GM19395 (cell line): ENCODE data around the gene CUL4A.
"Not testable (repeated sequence)": the region's sequence is repeated elsewhere in the genome, so short reads cannot be mapped to it uniquely, and the experiment has no call there.

ENCODE experiments used
- ATAC-seq: cut with Tn5 transposase; IDR thresholded peaks from one replicate; pipeline ENCODE4 v1.9.1; 2021; ENCODE audit warnings: mild to moderate bottlenecking, moderate library complexity; ENCODE audit not compliant: unreplicated experiment

The CUL4A gene

DNA sequence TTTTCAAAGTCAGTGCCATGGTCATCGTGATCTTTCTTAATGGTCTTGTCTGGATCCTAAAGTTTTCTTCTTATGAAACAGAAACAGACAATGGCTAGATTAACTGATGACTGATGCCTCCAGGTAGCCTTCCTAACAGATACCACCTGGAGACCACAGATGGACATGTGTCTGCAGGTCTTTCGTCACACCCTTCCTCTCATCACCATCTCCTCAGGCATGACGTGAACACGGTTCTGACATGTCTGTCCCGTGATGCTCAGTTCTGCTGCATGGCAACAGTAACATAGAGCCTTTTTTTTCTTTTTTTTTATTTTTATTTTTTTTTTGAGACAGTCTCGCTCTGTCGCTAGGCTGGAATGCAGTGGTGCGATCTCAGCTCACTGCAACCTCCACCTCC lies 74.5 kb downstream of the CUL4A start:
- ATAC-seq, result no peak

DNA sequence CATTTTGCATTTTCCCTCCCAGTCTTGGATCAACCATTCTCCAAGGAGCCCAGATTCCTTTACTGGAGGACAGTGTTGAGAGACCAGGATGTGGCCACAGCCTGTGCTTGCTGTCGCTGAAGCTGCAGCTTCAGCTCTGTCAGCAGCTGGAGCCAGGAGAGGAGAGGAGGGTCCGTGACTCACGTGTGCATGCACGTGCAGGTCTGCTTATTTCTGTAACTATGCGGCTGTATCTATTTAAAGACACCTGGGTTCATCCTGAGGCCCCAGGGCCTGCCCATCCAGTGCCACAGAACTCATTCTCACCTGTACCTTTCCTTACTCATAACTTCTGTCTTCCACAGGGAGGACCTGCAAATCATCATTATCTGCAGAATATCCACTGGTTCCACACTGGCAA lies 79.5 kb downstream of the CUL4A start:
- ATAC-seq, result no peak

DNA sequence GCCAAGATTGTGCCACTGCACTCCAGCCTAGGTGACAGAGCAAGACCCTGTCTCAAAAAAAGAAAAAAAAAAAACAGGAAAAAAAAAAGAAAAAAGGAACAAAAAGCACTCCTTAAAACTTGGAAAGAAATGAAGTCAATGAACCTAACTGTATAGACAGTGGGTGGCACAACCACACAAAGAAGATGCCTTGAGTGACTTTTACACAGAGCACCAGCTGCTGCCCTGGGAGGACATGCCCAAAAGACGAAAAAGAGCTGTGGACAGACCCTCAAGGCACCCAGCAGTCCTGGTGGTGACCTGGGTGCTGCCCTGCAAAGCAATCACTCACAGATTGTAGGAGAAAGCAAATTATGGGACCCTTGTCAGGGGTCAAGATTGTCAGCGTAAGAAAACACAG lies 81.7 kb downstream of the CUL4A start:
- no peak for ATAC-seq

DNA sequence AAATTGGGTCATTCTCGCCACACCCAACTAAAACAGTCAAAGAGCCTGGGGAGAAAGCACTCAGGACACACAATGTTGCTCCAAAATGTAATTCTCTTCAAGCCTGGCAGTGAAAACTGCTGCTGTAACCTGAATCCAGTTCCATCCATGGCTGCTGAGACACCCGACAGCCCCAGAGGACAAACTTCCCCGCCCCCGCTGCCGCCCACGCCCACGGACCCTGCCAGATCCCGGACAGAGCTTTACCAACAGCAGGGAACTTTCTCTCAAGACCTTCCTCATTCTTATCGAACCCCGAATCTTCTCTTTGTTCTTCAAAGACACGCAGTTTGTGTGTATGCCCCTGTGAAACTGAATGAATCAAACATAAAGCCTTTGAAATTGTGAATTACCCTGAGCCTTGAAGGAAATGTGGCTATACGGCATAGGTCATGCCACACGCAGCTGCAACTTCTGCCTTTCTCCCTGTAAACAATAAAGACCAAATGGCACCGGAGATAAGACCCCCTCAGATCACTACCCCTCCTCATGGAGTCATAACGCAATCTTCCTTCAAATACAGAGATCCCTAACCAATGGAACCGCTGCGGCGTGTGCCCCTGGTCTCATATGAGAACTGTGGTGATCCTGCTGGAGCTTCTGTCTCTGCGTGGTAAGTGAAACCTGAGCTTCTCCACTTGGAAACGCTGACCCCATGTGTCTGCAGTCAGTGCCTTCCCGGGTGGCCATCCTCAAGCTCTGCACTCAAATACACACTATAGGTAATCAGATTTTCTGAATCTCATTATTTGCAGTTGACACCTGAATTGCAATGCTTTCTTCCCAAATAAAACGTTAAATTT lies 82.8 kb downstream of the CUL4A start:
- no peak for ATAC-seq

DNA sequence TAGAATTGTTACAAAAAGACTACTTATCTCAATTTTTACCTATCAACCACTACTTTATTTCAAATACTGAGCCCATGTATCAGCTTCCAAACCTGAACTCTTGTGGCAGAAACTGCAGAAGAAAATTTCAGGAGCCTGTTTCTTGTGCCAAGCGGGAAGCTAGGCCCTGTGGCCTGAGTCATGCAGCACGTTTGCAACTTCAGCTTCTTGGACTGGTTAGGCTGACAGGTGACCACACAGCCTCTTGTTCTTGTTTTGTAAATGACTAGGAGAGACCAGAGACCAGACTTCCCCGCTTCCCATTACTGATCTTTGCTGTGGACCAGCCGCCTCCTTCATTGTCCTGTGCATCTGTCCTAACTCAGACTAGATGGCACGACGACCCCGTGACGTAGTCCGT lies 84.3 kb downstream of the CUL4A start:
- ATAC-seq, result no peak

DNA sequence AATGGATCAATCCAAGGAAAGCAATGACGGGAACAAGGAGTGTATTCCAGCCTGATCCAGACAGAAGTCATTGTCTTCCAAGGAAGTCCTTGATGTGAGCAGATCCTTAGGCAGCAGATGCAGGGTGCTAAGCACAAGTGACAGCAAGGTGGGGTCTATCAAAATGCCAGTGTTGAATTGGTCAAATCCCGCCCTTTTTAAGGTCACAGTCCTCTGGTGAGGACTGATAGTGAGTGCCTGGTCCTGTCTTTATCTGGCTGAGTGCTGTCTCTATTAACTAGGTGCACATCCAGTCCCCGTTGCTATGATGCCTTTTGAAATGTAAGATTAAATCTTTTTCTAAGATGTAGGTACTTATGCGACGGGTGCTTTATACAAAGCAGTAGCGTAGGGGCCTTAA lies 86.4 kb downstream of the CUL4A start:
- ATAC-seq, result no peak

DNA sequence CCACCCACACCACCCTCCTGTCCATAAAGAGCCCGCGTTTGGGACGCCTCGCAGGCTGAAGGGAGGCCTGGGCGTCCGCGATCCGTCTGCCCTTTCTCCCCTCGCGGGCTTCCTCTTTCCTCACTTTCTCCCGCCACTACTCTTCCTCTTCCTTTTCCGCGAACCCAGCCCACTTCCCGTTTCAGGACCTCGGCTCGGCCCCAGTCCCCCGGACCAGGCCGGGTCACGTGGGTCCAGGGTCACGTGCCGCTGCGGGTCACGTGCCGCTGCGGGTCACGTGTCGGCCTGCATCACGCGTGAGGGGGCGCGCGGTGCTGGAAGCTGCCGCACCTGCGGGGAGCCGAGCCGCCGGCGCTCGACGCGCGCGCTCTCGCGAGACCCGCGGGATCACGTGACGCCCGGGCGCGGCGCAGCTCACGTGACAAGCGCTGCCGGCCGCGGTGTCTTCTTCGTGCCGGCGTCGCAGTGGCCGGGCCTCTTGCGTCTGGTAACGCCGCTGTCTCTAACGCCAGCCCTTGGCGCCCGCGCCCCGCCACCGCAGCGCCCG lies 87.5 kb downstream of the CUL4A start, which contains the start of gene LAMP1:
LAMP1 (plus strand) TSS at position 417 of the 547 bp plus-strand sequence. CDS start 196 bp downstream, outside the sequence.
- peak; percentile 81 for ATAC-seq

DNA sequence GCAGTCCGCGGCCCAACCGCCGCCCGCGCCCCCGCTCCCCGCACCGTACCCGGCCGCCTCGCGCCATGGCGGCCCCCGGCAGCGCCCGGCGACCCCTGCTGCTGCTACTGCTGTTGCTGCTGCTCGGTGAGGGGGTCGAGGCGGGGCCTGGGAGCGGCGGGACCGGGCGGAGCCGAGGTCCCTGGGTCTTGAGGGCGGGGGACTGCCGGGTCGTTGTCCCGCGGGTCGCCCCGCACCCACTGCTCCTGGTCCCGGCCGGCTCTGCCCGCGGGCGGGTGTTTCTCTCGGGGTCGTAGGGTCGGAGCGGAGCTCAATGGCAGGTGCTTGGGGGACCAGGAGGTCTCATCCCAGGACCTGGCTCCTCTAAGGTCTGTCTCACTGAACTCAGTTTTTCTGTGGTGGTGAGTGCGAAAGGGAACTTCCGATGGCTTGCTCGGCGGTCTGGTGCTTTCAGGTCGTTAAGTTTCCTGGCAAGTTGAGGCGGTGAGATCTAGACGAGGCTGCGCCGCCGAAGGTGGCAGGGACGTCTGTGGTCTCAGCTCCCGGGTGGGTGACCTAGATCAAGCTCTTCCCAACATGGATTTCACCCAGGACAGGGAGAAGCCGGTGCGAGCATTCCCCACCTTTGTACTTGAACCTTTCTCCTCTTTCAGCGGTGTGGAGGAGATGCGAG lies 88.1 kb downstream of the CUL4A start:
- ATAC-seq, result peak; percentile 33

DNA sequence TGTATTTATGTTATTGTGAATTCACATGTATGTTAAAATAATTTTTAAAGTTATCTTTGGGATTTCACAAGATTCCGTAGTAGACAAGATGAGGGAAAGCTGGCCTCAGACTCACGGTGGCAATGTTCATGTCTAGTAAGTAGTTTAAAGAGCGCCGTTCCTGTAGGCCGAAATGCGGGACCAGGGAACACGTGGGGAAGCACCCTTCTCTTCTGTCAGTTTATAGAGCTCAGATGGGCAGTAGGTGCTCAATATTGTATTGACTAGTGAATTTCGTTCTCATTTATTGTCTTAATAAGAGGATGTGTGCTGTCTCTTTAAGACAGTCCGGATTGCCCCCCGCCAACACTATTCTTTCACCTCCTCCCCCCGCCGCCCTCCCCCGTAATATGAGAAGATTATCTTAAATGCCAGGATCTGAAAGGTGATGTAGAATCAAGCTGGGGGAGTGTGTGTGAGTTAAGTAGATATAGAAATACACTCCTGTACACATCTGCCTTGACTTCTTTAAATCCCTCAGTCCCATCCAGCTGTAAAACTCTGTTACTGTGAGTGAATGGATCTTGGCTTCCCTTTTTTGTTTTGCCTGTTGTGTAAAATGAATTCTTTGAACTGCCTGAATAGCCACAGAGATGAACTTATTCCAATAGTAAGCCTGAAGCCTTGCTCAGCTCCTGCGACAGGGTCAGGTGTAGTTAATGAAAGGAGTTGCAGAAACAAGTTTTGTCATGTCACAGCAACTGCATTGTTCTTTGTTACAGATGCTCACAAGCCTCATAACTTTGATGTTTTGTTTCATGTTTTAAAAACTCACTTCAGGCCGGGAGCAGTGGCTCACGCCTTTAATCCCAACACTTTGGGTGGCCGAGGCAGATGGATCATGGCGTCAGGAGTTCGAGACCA lies 88.9 kb downstream of the CUL4A start:
- no peak for ATAC-seq

DNA sequence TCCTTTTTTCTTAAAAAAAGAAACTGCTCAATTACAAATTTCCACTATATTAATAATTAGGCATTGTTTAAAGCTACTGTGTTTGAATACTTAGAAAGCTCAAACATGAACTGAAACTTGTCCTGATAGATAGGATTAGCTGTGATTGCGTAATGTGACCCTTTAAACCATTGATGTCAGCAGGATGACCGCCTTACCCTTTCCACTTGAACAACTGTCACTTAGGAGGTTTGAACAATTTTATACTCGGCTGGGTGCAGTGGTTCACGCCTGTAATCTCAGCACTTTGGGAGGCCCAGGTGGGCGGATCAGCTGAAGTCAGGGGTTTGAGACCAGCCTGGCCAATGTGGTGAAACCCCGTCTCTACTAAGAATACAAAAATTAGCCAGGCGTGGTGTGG lies 90.5 kb downstream of the CUL4A start:
- no peak for ATAC-seq

DNA sequence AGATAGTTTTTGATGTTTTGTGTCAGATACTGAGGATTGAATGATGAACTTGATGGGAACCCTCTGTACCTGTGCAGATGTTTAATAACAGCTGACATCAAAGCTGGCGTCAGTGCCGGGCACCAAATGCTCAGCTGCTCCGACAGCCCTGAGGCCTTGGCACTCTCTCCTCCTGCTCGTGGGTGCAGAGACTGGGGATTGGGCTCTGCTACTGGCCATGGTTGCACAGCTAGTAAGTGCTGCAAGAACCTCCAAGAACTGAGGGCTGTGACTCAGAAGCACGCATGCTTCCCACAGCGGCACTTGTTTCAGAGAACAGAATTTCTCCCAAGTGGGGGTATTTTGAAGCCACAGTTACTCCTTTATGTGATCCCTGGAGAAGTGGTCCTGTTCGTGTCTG lies 93.6 kb downstream of the CUL4A start:
- no peak for ATAC-seq

DNA sequence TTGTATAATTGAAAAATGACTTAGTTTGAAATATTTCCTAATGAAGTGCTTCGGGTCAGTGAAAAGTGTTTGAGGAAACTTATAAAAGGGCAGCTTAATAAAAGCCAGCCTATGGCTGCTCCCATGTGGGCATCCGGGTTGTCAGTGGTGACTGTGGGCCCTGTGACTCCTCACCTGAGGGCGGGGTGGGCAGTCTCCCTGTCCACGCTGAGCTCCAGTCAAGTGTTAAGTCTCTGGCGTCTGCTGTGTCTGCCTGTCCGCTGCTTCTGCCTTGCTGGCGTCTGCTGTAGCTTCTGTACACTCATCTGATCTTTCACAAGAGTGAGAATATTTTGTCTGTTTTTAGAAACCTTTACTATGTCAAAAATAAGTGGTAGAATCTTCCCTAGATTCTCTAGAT lies 94.7 kb downstream of the CUL4A start:
- ATAC-seq, result no peak

DNA sequence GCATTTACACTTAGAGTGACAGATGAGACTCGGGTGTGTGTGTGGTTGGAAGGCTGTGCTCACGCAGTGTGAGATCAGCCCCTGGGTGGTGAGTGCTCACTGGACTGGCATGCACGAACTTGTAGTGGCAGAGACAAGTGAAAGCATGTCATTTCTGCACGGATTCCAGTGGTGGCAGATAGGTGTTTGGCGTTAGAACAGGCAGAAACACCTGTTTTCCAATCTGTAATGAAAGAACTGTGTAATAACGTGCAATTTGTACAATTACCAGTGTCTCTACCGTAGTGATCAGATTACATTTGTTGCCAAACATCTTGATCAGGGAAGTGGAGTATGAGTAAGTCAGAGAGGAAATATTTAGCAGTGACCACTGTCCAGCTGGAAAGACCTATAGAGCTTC lies 95.8 kb downstream of the CUL4A start:
- no peak for ATAC-seq

DNA sequence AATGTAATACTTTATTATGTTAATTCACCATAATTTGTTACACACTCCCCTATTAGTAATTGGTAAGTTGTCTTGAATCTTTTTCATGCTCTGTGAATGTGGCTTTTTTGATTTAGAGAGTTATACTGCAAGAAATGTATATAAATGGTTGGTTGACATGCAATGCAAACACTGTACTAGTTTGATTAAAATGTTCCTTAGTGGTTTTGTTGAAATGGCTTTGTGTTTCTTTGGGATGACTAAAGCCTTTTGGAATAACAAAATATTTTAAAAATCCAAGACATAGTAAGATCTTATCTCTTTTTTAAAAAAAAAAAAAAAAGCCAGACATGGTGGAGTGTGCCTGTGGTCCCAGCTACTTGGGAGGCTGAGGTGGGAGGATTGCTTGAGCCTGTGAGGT lies 98.1 kb downstream of the CUL4A start:
- ATAC-seq, result no peak

DNA sequence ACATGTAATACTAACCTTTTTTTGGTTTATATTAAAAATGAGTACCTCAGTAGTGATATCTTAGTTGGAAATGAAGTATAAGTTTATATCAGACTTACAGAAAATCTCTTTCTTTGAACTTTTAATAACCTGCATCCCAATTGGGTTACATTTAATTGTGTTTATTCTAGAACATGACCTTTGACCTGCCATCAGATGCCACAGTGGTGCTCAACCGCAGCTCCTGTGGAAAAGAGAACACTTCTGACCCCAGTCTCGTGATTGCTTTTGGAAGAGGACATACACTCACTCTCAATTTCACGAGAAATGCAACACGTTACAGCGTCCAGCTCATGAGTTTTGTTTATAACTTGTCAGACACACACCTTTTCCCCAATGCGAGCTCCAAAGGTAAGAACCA lies 100.1 kb downstream of the CUL4A start:
- no peak for ATAC-seq

DNA sequence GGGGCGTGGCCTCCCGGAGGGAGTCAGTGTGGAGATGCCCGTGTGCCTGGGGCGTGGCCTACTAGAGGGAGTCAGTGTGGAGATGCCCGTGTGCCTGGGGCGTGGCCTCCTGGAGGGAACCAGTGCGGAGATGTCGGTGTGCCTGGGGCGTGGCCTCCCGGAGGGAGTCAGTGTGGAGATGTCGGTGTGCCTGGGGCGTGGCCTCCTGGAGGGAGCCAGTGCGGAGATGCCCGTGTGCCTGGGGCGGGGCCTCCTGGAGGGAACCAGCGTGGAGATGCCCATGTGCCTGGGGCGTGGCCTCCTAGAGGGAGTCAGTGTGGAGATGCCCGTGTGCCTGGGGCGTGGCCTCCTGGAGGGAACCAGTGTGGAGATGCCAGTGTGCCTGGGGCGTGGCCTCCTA lies 104.7 kb downstream of the CUL4A start:
- not testable (repeated sequence) for ATAC-seq

DNA sequence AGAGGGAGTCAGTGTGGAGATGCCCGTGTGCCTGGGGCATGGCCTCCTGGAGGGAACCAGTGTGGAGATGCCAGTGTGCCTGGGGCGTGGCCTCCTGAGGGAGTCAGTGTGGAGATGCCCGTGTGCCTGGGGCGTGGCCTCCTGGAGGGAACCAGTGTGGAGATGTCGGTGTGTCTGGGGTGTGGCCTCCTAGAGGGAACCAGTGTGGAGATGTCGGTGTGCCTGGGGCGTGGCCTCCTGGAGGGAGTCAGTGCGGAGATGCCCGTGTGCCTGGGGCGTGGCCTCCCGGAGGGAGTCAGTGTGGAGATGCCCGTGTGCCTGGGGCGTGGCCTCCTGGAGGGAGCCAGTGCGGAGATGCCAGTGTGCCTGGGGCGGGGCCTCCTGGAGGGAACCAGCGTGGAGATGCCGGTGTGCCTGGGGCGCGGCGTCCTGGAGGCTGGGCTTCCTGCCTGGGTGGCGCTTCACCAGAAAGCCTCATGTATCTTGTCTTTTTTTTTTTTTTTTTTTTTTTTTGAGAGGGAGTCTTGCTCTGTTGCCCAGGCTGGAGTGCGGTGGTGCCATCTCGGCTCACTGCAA lies 105.6 kb downstream of the CUL4A start:
- ATAC-seq, result not testable (repeated sequence)

DNA sequence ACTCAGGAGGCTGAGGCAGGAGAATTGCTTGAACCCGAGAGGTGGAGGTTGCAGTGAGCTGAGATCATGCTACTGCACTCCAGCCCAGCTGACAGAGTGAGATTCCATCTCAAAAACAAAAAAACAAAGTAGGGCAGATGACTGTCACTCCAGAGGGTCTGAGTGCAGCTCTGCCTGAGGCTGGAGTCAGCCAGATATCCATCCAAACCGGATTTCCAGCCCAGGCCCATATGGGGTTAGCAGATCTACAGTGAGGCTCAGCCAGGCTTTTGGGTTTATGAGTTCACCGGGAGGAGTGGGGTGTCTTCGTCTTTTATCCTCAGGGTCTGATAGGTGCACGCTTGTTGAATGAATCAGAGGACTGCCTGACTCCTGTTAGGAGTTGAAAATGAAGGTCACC lies 106.6 kb downstream of the CUL4A start:
- ATAC-seq, result no peak
